GM18508 (cell line): ENCODE data around the gene MTIF3.

Source experiments
- ATAC-seq: cut with Tn5 transposase; IDR thresholded peaks from one replicate; pipeline ENCODE4 v1.9.1; 2021; ENCODE audit warnings: moderate number of reproducible peaks; ENCODE audit not compliant: insufficient read depth, unreplicated experiment

Gene MTIF3

DNA sequence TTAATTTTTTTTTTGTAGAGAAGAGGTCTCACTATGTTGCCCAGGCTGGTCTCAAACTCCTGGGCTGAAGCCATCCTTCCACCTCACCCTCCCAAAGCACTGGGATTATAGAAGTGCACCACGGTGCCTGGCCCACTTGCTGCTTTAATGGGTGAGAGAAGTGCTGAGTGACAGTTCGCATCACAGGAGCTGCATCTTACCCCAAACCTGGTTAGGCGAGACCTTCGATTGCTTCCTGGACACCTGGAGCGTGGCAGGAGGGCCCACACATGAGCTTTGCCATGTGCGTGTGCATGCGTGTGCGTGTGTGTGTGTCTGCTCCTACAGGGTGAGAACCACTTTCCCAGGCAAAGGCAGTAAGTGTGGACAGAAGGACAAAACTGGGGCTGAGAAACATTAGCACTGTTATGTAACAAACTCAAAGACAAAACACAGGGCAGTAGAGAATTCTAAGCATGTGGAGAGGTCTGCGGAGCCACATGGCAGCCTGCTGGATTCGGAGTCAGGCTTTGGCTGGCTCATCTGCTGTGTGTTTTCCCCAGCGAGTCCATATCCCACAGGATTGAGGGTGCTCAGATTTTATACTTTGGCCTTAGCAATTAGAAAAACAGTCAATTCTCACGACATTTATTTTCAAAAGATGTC, 11.7 kb upstream of the MTIF3 start:
- ATAC-seq: no peak

DNA sequence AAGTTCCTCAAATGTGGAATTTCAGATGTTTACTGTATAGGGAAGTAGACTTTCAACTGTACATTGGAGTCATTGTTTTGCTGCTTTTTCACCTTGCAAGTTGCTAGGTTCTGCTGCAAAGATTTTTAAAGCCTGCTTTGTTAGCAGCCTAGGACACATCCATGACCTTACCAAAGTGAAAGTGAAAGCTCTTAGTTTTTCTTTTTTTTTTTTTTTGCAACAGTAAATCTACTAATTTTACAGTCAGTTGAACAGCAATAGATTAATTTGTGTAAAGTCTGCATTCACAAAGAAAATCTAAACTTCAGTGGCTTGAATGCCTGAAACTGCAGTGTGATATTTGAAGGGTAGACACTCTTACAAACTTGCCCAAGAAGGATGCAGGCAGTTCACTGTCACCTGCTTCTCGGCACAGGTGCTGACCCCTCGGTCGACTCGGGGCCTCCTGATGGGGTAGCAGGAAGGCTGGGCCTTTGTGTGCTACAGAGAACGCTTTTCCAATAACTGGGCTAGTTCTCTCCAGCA, 5.0 kb upstream of the MTIF3 start:
- ATAC-seq: no peak

DNA sequence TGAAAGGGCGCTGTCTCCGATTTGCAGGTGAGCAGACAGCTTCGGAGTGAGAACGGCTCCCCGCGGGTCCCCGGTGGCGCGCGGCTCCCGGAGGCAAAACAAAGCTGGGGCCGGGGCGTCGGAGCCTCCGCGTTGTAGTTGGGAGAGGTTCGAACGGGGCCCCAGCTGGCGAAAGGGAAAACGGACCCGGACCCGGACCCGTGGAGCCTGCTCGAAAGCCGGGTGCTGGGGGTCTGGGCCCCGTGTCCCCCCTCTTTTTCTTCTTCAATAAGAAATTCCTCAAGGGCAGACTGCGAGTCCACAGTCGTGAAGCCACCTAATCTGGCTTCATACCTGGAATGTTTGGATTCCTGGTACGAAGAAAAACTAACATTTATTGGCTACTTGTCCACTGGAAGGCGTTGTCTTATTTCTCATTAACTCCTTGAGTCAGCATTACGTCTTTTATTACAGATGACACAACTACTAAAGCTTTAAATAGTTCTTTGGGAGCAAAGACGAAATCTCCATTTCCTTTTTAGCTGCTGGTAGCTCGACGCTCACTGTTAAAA, 632 bp upstream of the MTIF3 start:
- no peak for ATAC-seq

DNA sequence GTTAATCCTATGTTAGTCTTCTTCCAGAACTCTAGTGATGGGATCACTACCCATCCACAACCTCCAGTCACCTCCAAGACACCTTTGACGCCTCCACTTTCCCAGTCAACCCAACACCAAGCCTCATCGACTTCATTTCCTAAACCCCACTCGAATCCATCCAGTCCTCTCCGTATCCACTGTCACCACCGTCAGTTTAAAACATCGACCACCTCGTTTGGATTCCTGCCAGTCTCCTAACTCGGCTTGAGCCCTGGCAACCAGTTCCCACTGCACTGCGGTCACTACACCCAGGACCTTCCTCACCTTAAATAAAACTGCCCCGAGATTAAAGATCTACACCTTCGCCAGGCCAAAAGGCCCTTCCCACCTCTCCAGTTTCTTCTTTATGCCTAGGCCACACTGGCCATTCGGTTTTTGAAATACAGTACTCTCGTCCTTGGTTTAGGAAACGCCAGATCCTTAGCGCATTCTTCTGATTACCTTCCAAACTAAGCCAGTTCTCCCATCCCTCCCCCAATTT, 1.2 kb downstream of the MTIF3 start:
- ATAC-seq: no peak

DNA sequence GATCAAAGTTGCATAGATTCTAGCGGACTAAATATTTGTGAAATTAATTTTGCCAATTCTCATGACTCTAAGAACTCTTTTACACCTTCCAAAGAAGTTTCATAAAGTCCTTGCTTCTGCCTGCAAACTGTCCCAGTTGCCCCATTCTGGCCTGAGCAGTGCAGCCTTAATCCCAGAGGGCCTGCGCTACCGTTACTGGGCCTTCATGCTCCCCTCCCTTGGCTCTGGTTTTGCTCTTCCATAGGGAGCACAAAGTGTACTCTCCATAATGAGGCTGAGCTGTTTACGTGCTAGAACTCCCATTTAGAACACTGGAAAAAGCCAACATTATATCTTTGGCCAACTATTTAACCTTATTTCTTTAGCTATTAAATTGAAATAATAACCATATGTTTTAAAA, 2.1 kb downstream of the MTIF3 start:
- no peak for ATAC-seq

DNA sequence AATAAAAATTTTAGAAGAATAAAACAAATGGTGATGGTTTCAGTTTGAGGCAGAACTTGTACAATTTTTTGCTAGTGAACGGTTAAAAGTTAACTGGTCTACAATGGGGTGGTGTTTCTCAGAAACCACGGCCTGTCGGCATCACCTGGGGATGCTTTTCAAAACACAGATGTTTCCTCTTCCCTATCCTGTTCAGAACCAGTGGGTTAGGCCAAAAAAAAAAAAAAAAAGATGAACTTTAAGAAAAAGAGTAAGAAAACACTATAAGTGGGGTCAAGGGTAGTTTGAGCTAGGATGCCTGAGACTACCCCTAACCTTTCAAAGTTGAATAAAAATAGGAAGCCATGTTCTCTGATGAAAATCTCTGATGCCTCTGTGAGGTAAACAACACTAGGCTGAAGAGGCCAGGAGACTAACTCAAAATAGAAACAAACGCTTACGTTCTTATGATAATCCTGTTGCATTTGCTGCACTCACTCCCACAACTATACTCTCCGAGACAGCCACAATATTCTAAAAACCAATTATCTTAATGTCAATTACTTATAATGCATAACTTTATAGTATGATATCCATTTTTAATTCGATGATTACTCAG, 3.3 kb downstream of the MTIF3 start:
- ATAC-seq: no peak

DNA sequence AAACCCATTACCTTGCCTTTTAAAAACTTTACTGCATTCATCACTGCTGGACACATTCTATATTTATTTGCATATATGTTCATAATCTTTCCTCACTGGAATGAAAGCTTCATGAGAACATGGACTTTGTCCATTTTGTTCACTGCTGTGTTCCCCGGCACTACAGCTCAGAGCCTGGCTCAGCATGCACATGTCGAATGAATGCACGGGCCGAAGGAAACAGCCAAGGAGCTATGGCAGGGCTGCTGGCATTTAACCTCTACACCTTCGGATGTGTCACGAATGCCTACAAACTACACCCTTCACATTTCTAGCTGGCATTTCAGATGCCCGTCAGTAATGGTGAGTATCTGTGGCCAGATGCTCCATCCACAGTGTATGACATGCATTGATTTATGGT, 7.6 kb downstream of the MTIF3 start:
- no peak for ATAC-seq

DNA sequence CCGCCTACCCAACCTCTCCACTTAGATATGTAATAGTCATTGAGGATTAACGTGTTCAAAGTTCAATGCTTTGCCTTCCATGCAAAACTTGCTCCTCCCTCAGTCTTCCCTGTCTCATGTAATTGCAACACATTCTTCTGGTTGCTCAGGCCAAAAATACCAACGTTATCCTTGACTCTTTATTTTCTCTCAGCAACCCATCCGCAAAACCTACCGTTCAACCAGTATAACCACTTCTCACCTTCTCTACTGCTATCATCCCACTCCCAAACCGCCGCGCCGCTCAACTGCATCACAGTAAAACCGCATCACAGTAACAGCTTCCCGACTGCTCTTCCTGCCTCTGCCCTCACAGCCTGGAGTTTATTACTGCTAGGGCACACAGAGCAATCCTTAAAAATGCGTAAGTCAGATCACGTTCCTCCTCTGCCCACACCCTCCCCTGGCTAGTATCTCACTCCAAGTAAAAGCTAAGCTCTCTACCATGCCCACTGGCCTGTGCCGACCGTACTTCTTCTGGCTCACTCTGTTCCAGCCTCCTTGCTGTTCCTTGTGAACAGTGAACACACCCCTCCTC, 8.2 kb downstream of the MTIF3 start:
- ATAC-seq: no peak

DNA sequence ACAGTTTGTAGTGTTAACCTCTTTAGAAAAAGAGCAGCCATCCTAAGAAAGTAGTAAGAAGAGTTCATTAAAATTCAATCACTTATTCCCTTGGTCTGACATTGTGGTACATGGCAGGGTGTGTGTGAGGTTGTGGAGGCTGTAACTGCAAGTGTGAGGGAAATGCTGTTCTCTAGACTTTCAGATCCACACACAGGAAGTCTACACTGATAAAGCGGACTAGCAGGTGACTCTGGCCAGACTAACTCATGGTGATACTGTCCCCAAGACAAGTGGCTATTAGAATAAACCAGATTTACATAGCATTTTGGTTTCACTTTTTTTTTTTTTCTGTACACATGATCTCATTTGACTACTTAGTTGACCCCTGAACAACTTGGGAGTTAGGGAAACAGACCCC, 10.0 kb downstream of the MTIF3 start:
- ATAC-seq: no peak

DNA sequence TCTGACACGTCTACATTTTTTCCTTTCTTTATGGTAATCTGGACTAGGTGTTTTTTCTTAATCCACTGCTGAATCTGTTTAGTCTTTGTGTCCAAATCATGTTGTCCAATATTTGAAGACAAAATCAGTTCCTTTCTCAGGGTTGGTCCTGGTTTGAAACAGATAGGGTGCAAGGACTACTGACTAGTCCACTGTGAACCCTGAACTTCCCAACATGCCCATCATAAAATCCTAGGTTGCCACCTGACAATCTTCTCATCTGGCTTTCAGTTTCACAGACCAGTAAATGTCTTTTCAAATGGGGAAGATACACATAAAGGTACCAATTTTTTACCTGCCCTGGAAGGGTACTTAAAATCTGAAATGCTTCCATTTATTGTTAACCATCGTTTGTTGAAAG, 13.2 kb downstream of the MTIF3 start:
- no peak for ATAC-seq

DNA sequence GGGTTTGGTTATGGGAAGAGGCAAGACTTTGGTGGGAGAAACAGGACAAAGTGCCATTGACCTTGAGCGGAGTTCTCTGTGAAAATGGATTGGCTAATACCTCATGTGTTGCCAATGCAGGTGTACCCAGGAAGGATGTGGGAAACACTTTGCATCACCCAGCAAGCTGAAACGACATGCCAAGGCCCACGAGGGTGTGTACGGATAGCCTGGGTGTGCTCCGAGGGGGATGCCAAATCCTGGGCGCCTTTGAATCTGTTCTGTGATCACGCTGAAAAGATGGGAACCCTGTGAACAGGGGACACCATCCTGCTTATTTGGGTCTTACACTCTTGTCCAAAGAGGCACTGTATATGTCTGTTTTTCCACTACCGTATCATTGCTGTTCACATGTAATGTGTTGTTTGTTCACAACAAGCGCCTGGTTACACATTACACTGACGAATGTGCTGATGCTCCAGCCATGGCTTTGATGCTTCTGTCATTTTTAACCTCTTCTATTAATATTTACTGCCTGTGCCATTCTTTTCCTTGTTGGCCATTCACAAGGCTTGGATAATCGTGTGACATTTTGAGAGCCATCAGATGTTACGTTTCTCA, 17.7 kb downstream of the MTIF3 start:
- no peak for ATAC-seq

DNA sequence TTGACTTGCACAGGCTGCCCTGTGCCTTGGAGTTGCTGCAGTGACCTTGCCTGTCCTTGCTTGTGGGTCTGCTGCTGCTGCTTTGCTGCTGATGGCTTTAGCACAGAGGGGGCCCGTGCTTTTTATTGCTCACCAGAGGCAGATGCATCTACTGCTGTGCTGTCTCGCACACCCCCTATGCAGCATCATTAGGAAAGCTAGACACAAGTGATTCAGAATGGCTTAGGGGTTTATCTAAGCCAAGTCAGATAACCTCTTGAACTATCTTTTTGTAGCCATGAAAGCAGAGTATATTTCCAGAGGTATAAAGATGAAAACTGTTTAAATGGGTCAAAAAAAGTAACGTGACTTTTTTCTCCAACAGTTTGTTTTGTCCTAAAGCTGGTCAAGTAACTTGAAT, 18.2 kb downstream of the MTIF3 start:
- ATAC-seq: no peak

DNA sequence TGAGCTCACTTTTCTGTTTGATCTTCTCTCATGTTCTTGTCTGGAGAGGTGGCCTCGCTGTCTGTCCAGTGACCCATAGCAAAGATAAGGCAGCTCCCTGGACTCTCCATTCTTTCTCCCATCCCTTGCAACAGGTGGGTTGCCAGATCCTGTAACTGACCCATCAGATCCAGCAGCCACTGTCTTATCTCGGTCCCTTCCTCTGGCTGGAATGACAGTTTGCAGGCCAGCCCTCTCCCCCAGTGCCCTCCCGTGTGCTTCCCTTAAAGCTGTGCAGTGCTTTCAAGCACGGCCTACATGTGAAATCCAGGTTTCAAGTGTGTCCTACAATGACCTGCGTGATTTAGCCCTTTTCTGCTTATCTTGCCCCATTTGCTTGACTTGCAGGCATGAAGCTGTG, 22.2 kb downstream of the MTIF3 start:
- ATAC-seq: no peak

DNA sequence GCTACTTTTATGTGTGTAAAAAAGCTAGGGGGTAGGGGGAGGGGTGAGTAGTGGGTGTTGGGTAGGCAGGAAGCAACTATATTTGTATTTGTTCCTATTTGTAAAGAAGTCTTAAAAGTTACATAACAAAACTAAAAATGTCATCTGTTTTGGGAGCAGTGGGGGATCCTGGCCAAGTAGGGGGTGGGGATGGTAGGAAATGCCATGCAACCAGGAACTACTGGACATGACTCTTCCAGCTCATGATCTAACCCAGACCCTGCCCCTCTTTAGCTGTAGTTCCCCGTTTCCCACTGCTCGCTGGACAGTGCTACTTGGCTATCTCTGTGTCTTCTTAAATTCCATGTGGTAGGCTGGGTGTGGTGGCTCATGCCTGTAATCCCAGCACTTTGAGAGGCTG, 22.7 kb downstream of the MTIF3 start:
- no peak for ATAC-seq

DNA sequence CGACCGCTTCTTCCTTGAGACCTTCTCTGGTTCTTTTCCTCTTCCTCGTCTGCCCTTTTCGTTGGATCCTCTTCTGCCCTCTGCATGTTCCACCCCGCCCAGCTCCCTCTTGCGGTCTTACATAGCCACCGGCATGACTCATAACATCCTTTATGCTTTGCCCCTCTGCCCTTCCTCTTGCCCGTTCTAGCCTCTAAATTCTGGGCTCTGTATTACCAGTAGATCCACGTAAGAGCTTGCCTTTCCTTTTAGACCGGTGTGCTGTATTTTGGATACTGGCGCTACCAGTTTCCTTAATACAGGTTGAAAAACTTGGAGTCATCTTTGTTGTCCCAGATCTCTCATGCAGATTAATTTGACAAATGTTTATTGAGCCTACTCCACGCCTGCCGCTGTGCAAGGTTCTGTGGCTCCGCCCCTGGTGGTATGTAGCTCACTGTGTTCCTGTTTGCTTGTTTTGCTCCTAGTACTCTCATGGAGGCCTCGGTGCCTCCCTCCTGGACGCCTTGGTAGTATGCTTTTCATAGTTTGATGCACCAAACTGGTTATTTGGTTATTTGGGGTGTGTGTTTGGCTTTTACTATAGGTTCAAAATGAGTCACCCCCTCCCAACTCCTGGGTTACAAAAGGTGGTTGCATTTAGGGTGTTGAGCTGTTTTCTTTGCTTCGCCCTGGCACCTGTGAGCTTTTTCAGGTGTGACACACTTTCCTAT, 24.3 kb downstream of the MTIF3 start:
- peak; percentile 48 for ATAC-seq

DNA sequence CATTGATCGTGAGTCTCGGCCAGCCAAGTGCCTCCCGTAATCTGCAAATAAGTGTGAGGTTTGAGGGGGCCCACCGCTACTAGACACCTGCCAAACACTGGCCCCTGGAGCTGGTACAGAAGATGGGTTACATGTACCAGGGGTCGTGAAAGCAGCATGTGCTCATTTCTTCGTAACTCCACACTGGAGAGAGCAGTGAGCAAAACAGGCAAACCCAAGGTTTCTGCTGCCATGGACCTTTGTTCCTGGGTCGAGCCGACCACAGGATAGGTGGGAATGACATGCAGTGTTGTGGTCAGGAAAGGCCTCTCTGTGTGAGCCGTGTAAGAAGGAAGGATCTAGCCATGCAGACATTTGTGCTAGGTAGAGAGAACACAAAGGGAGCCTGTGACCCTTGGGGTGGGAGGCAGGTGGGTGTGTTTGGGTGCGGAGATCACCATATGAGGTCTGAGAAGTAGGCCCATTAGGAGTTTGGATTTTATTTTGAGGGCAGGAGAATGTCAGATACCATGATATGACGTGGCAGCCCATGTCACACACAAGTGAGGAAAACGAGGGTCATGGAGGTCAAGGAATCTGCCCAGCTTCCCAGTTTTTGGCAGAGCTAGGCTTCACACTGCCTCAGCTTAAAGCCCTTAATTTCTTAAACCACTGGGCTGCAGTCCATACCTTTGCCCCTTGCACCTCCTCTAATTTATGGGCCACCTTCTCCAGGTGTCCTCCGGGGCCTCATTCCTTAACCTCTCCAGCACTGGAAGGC, 25.0 kb downstream of the MTIF3 start:
- ATAC-seq: peak; percentile 9

DNA sequence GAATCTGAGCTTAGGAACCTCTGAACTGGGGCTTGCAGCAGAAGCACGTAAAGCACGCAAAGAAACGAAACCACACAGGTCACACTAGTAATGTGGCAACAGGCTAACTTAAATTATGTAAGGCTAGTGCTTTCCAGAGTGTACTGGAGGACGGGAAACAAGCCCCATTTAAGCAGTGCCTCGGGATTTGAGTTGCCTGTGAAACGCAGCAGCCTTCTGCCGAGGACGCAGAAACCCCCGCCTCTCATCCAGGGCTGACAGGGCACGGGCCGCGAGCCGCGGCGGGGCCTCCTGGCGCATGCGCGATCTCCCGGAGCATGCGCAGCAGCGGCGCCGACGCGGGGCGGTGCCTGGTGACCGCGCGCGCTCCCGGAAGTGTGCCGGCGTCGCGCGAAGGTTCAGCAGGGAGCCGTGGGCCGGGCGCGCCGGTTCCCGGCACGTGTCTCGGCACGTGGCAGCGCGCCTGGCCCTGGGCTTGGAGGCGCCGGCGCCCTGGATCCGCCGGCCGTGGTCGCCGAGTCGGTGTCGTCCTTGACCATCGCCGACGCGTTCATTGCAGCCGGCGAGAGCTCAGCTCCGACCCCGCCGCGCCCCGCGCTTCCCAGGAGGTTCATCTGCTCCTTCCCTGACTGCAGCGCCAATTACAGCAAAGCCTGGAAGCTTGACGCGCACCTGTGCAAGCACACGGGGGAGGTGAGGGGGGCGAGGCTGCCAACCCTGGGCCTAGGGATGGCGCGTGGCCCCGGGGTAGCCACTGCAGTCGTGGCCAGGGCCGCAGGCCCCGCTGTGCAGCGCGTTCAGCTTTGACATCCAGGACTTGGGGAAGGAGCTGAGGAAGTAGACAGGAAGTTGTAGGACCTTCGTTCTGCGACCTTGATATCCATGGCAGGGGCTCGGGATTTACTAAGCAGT, 25.9 kb downstream of the MTIF3 start, which contains the start of gene GTF3A:
GTF3A (plus strand) TSS at position 374 of the 912 bp plus-strand sequence.
- peak; percentile 28 for ATAC-seq

DNA sequence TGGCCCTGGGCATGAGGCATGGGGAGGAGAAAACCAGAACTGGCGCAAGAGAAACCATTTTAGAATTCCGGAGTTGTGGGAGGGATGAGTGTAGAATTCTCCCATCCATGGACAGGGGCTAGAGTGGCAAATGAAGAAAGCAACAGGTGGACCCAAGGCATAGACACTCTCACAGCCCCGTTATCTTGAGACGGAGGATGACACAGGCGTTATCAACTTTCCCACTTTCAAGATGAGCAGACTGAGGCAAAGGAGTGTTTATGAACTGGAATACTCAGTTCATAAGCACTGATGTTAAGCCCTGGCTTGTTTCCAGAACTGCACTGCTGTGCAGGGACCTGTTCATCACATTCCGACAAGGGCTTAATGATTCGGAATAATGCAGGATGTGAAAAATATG, 27.0 kb downstream of the MTIF3 start:
- no peak for ATAC-seq
